Measurements from ENCODE around the gene ATP1A2. TPM values are rescaled to one million over a fixed set of nuclear protein-coding genes. Genes with fewer than 3 reads are reported as not detected.

The ATP1A2 gene
- total and polyA plus RNA-seq, 7 donors = 52.5 to 1,040 (median 523) TPM

DNA sequence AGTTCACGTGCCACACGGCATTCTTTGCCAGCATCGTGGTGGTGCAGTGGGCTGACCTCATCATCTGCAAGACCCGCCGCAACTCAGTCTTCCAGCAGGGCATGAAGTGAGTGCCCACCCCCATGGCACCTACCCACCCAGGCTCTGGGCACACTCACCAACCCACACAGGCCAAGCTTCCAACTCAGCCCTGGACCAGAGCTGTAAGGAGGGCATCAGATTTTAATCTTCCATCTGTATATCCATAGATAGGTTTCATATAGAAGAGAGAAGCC, 21.3 kb downstream of the ATP1A2 start:
- no peak for DNase-seq
- peaks cover 49% of the 10 kb centered on the region for H3K4me1 ChIP-seq
- H3K4me3 ChIP-seq = no peak overlapping the region
- WGBS, 3 donors = 51 to 67% (median 52%) methylated on average over 5 of the region's 5 CpGs
- H3K36me3 ChIP-seq (ENCODE audit: insufficient read depth in 1 of 2, low read depth in 1 of 2) = peaks cover 0 to 95% of the 10 kb centered on the region in 2 donors
- TF ChIP-seq, protein P1, sequence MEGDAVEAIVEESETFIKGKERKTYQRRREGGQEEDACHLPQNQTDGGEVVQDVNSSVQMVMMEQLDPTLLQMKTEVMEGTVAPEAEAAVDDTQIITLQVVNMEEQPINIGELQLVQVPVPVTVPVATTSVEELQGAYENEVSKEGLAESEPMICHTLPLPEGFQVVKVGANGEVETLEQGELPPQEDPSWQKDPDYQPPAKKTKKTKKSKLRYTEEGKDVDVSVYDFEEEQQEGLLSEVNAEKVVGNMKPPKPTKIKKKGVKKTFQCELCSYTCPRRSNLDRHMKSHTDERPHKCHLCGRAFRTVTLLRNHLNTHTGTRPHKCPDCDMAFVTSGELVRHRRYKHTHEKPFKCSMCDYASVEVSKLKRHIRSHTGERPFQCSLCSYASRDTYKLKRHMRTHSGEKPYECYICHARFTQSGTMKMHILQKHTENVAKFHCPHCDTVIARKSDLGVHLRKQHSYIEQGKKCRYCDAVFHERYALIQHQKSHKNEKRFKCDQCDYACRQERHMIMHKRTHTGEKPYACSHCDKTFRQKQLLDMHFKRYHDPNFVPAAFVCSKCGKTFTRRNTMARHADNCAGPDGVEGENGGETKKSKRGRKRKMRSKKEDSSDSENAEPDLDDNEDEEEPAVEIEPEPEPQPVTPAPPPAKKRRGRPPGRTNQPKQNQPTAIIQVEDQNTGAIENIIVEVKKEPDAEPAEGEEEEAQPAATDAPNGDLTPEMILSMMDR (IDR thresholded peaks at IDR 0.05) = no peak
- intact Hi-C loops (cut with DNase I) = no loop called here
- H3K9me3 ChIP-seq = no peaks in the 10 kb centered on the region
- H3K27ac ChIP-seq = peak overlapping the region; percentile 75
- no peak for ATAC-seq
- no peaks in the 10 kb centered on the region for H3K27me3 ChIP-seq (ENCODE audit: insufficient read depth in 3 of 3, low read length in 2 of 3)

DNA sequence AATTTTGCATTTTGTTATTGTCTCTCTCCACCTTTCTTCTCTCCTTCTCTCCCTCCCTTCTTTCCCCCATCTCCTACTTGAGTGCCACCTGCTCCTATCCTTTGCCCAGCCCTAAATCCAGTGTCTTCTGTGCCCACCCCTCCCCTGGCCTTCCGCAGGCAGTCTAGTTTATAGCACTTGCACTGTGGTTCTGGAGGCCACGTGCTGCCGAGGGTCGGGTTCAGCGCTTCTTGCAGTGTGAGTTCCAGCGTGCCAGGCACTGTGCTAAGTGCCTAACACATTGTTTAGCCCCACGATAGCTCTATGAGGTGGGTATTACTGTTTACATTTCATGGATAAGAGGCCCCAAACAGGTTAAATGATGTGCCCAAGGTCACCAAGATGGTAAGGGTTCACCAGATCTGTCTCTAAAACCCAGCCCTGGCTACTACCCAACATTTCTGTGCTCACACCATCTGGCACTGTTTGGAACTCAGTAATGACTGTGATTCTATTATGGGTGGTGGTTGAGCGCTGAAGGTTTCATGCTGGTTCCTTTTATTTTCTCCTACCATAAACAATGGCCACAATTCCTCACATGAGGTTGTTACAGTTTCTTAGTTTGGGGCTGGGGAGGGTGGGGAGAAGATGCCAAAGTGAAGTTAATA, 21.8 kb downstream of the ATP1A2 start:
- DNase-seq (no peak), ATAC-seq (peak; percentile 59 to 66 (median 62))
- Histone ChIP-seq H3K36me3 (ENCODE audit: insufficient read depth in 1 of 2, low read depth in 1 of 2) (peaks cover 0 to 97% of the 10 kb centered on the region in 2 donors), H3K9me3 (no peaks in the 10 kb centered on the region), H3K27me3 (ENCODE audit: insufficient read depth in 3 of 3, low read length in 2 of 3) (no peaks in the 10 kb centered on the region), H3K27ac (peak overlapping the region; percentile 75), H3K4me3 (no peak overlapping the region), H3K4me1 (peaks cover 44% of the 10 kb centered on the region)
- WGBS, 3 donors = 45 to 74% (median 54%) methylated on average over 8 of the region's 8 CpGs
- intact Hi-C loops (cut with DNase I) = no loop called here
- TF ChIP-seq, protein P1 (IDR thresholded peaks at IDR 0.05) = no peak

DNA sequence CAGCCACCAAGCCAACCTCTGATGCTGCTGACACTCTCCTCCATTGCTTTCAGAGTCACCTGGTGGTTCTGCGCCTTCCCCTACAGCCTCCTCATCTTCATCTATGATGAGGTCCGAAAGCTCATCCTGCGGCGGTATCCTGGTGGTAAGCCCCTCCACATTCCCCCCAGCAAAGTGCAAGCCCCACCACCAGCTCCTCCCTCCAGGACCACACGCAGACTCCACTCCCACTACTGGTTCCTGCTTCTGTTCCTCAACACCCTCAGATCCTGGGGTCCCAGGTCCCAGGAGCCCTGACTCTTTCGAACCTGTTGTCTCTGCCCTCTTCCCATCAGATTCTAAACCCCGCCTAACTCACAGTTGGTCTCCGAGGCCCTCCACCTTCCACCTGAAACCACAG, 24.3 kb downstream of the ATP1A2 start:
- no peak for DNase-seq
- Histone ChIP-seq H3K9me3 (no peaks in the 10 kb centered on the region), H3K4me3 (no peak overlapping the region), H3K4me1 (peaks cover 24% of the 10 kb centered on the region), H3K27me3 (ENCODE audit: insufficient read depth in 3 of 3, low read length in 2 of 3) (no peaks in the 10 kb centered on the region), H3K27ac (peak overlapping the region; percentile 75), H3K36me3 (ENCODE audit: insufficient read depth in 1 of 2, low read depth in 1 of 2) (peaks cover 0 to 83% of the 10 kb centered on the region in 2 donors)
- TF ChIP-seq, protein P1 (IDR thresholded peaks at IDR 0.05) = no peak
- no peak for ATAC-seq
- 90 to 91% (median 90%) methylated on average over 8 of the region's 8 CpGs for WGBS, 3 donors
- intact Hi-C loops (cut with DNase I) = no loop called here

DNA sequence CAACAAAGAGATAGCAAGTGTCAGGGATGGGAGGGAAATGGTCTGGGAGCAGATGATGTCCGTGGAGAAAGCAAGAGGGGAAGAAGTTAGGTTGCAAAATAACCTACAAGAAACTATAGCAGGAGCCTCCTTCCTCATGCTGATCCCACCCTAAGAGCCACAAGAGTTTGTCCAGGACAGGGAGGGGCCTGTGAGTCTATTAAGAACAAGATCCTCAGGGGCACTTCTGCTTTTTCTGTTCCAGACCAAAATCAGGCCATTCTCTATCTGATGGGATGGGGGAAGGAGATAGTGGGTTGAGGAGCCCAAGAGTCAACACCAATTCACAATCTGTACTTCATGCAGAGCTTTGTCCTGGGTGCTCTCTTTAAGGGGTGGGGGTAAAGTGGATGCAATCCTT, 28.1 kb downstream of the ATP1A2 start:
- ATAC-seq (no peak), DNase-seq (no peak)
- Histone ChIP-seq H3K36me3 (ENCODE audit: insufficient read depth in 1 of 2, low read depth in 1 of 2) (peaks cover 0 to 44% of the 10 kb centered on the region in 2 donors), H3K27me3 (ENCODE audit: insufficient read depth in 3 of 3, low read length in 2 of 3) (no peaks in the 10 kb centered on the region), H3K4me1 (peaks cover 6% of the 10 kb centered on the region), H3K27ac (peak overlapping the region; percentile 6), H3K9me3 (no peaks in the 10 kb centered on the region), H3K4me3 (no peak overlapping the region)
- TF ChIP-seq, protein P1 (IDR thresholded peaks at IDR 0.05) = no peak
- intact Hi-C loops (cut with DNase I) = no loop called here
- WGBS, 3 donors = 23 to 47% (median 33%) methylated on average over 1 of the region's 1 CpG

DNA sequence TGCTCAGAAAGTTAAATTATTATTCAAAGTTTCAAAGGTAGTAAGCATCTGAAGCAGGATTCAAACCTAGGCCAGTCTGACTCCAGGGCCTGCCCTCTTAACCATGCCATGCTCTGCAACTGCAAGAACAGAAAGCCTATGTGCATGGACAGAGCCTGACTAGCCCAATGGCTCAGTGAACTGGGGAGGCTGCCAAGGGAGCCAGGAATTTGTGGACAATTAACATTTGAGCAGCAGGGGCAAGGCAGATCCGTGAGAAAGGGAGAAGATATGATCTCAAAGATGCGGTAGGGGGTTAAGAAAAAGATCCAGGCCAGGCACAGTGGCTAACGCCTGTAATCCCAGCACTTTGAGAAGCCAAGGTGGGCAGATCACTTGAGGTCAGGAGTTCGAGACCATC, 29.4 kb downstream of the ATP1A2 start:
- no peak for DNase-seq
- intact Hi-C loops (cut with DNase I) = no loop called here
- H3K36me3 ChIP-seq (ENCODE audit: insufficient read depth in 1 of 2, low read depth in 1 of 2) = peaks cover 0 to 32% of the 10 kb centered on the region in 2 donors
- peak; percentile 24 to 43 (median 28) for ATAC-seq
- 17 to 39% (median 19%) methylated on average over 4 of the region's 4 CpGs for WGBS, 3 donors
- H3K27ac ChIP-seq = peak overlapping the region; percentile 33
- no peaks in the 10 kb centered on the region for H3K9me3 ChIP-seq
- TF ChIP-seq, protein P1 (IDR thresholded peaks at IDR 0.05) = no peak
- H3K4me3 ChIP-seq = no peak overlapping the region
- no peaks in the 10 kb centered on the region for H3K27me3 ChIP-seq (ENCODE audit: insufficient read depth in 3 of 3, low read length in 2 of 3)
- peaks cover 9% of the 10 kb centered on the region for H3K4me1 ChIP-seq

Data from psoas muscle (tissue), 8 donors.